Gastrocnemius medialis (tissue), 4 donors: ENCODE data around the gene CDC73.

Experiments used
- POLR2A ChIP-seq, 2 donors: fragments of 450-650 bp; IDR thresholded peaks; one replicate each; pipeline ENCODE4 v1.6.1; 2017; ENCODE audit warnings: antibody characterized with exemption in 2 of 2, mild to moderate bottlenecking in 2 of 2, moderate library complexity in 2 of 2
- TF ChIP-seq, protein P1 (sequence below), 5 experiments: fragments of 450-650 bp in 3 of 5; fragments of 200-600 bp in 2 of 5; sonication (generic) in 2 of 5; IDR thresholded peaks in 4 of 5; conservative IDR thresholded peaks in 1 of 5; 1 replicate in 4 of 5; 2 replicates in 1 of 5; pipeline ENCODE4 v1.5.1; 2016 to 2019; ENCODE audit warnings: antibody characterized with exemption in 5 of 5, mild to moderate bottlenecking in 3 of 5, moderate library complexity in 3 of 5

DNA sequence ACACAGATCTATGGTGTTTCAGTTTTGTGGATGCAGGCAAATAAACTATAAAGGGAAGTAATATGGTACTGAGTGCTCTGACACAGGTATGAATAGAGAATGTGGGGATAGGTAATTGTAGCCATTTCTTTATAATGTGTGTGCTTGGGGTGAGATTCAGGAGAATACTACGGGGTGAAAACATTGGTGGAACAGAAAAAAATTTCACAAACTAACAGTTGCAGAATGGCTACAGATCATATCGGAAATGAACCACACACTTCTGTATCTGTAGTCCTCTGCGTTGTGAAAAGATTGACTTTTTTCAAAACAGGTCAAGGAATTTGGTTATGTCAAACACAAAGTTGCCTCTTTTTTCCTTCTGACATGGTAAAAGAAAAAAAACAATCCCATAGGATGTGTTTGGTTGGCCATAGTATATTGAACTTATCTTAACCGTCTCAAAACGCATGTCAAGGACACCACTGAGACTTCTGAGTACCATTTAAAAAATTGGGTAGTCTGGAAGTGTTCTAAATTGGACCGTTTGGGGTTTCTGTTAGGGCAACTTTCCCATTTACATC is 1.1 kb upstream of the CDC73 start:
- TF ChIP-seq, protein P1, sequence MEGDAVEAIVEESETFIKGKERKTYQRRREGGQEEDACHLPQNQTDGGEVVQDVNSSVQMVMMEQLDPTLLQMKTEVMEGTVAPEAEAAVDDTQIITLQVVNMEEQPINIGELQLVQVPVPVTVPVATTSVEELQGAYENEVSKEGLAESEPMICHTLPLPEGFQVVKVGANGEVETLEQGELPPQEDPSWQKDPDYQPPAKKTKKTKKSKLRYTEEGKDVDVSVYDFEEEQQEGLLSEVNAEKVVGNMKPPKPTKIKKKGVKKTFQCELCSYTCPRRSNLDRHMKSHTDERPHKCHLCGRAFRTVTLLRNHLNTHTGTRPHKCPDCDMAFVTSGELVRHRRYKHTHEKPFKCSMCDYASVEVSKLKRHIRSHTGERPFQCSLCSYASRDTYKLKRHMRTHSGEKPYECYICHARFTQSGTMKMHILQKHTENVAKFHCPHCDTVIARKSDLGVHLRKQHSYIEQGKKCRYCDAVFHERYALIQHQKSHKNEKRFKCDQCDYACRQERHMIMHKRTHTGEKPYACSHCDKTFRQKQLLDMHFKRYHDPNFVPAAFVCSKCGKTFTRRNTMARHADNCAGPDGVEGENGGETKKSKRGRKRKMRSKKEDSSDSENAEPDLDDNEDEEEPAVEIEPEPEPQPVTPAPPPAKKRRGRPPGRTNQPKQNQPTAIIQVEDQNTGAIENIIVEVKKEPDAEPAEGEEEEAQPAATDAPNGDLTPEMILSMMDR (IDR thresholded peaks at IDR 0.05 in 4 of 5, conservative IDR thresholded peaks at IDR 0.05 in 1 of 5): no peak
- no peak for TF ChIP-seq POLR2A (IDR thresholded peaks at IDR 0.05)
